HepG2 (cell line): ENCODE data around the gene DNAJC5. TPM values are rescaled to one million over a fixed set of nuclear protein-coding genes. Genes with fewer than 3 reads are reported as not detected.
A peak's percentile ranks its signal among the peaks of the same experiment; 100 is the strongest.

ENCODE experiments used
- ATAC-seq: fragments of 200-7000 bp; cut with Tn5 transposase; 3 replicates; pipeline ENCODE4 v1.9.1; 2020; ENCODE audit warnings: mild to moderate bottlenecking, moderate library complexity
- BruUV-seq: library from RNA; stranded (reverse); fragments of 400-500 nt; replicated peaks from 2 replicates; lab custom pipeline; 2021; lab: Mats Ljungman, UMichigan
- CTCF ChIA-PET: fragments of 300-600 bp; formaldehyde crosslinking; extraction: SDS; loops from one replicate; lab custom pipeline; 2021; ENCODE audit warnings: low total read pairs, inconsistent platforms, low intra/inter-chr PET ratio; lab: Yijun Ruan, JAX
- POLR2A ChIA-PET: fragments of 350-600 bp; sonication (Branson Sonifier 250); formaldehyde crosslinking; loops from one replicate; lab custom pipeline; 2020; ENCODE audit warnings: antibody characterized with exemption, inconsistent platforms; lab: Yijun Ruan, JAX
- DNase-seq: peaks from one replicate; pipeline ENCODE4 v3.0.0-alpha.2; 2015; ENCODE audit warnings: low spot score
- FAIRE-seq: peaks from 3 replicates; lab custom pipeline; 2011; peaks lifted over from hg19 to GRCh38; lab: Jason Lieb, UNC
- H2AFZ ChIP-seq: one replicate; pipeline ENCODE4 v1.6.1; 2011; ENCODE audit warnings: low read length, inconsistent platforms
- H3K27ac ChIP-seq: fragments of 300-600 bp; 3 replicates; pipeline ENCODE4 v1.8.0; 2011; ENCODE audit warnings: mixed run types, mild to moderate bottlenecking, mixed read lengths, low read length, inconsistent platforms; ENCODE audit not compliant: insufficient read depth; ENCODE audit errors: extremely low read length
- H3K27me3 ChIP-seq, 2 experiments: fragments of 200-600 bp in 1 of 2; 2 replicates in 1 of 2; 3 replicates in 1 of 2; pipeline versions ENCODE4 v1.6.0 to v1.8.0; 2011; ENCODE audit warnings: low read length in 2 of 2, mild to moderate bottlenecking in 2 of 2, moderate library complexity in 2 of 2, inconsistent platforms in 1 of 2; ENCODE audit not compliant: insufficient read depth in 2 of 2, control insufficient read depth in 1 of 2
- H3K36me3 ChIP-seq, 2 experiments: fragments of 200-600 bp in 1 of 2; replicated peaks in 1 of 2; 2 replicates in 1 of 2; 3 replicates in 1 of 2; pipeline versions ENCODE4 v1.5.1 to v1.8.0; 2011; ENCODE audit warnings: low read length in 2 of 2, inconsistent platforms in 1 of 2; ENCODE audit not compliant: insufficient read depth in 2 of 2, control insufficient read depth in 1 of 2
- H3K4me1 ChIP-seq: 2 replicates; pipeline ENCODE4 v1.5.1; 2012; ENCODE audit warnings: low read length, inconsistent platforms; ENCODE audit not compliant: insufficient read depth
- H3K4me2 ChIP-seq: 2 replicates; pipeline ENCODE4 v1.6.0; 2011; ENCODE audit warnings: low read depth, low read length, inconsistent platforms
- H3K4me3 ChIP-seq, 3 experiments: fragments of 200-600 bp in 1 of 3; sonication (generic), shearing (Covaris generic) in 1 of 3; replicated peaks in 1 of 3; 2 replicates each; pipeline ENCODE4 v1.5.1; 2011 to 2016; ENCODE audit warnings: low read length in 3 of 3, inconsistent platforms in 2 of 3, low read depth in 2 of 3, mild to moderate bottlenecking in 2 of 3, control low read depth in 1 of 3, mixed read lengths in 1 of 3; ENCODE audit not compliant: insufficient read depth in 1 of 3
- H3K79me2 ChIP-seq: one replicate; pipeline ENCODE4 v1.6.1; 2011; ENCODE audit warnings: low read length, inconsistent platforms; ENCODE audit not compliant: insufficient read depth
- H3K9ac ChIP-seq: 2 replicates; pipeline ENCODE4 v1.6.0; 2011; ENCODE audit warnings: mild to moderate bottlenecking, low read depth, low read length, inconsistent platforms; ENCODE audit not compliant: insufficient read depth
- H3K9me3 ChIP-seq: 2 replicates; pipeline ENCODE4 v1.5.1; 2012; ENCODE audit warnings: mild to moderate bottlenecking, low read length
- H4K20me1 ChIP-seq: 2 replicates; pipeline ENCODE4 v1.6.0; 2011; ENCODE audit warnings: inconsistent platforms, mild to moderate bottlenecking, low read length, moderate library complexity; ENCODE audit not compliant: insufficient read depth
- ATF4 ChIP-seq, 2 experiments: fragments of 450-650 bp in 1 of 2; sonication (generic) in 1 of 2; formaldehyde crosslinking; IDR thresholded peaks; 2 replicates each; pipeline versions ENCODE4 v1.5.0 to v1.8.0; 2020 to 2022; ENCODE audit warnings: mild to moderate bottlenecking in 1 of 2, missing genetic modification reagents in 1 of 2
- BCL6 ChIP-seq: IDR thresholded peaks from 2 replicates; pipeline ENCODE4 v1.6.1; 2016; ENCODE audit warnings: missing genetic modification reagents, missing compliant biosample characterization
- CEBPB ChIP-seq: IDR thresholded peaks from 2 replicates; pipeline ENCODE4 v1.6.1; 2011; ENCODE audit warnings: low read depth, low read length, improper control_type of control experiment, borderline replicate concordance
- GLMP ChIP-seq: sonication (generic); formaldehyde crosslinking; IDR thresholded peaks from 2 replicates; pipeline ENCODE4 v1.9.0; 2021; ENCODE audit warnings: missing genetic modification reagents, mild to moderate bottlenecking, borderline replicate concordance
- MBD4 ChIP-seq: IDR thresholded peaks from 2 replicates; pipeline ENCODE4 v1.6.1; 2012; ENCODE audit warnings: low read length, inconsistent platforms, borderline replicate concordance
- ONECUT2 ChIP-seq: sonication (generic); formaldehyde crosslinking; IDR thresholded peaks from 2 replicates; pipeline ENCODE4 v1.4.0; 2020; ENCODE audit warnings: missing genetic modification reagents
- ZBTB7A ChIP-seq: sonication (generic); formaldehyde crosslinking; IDR thresholded peaks from 2 replicates; pipeline ENCODE4 v1.8.0; 2022; ENCODE audit warnings: mild to moderate bottlenecking, missing genetic modification reagents
- ZFP91 ChIP-seq: sonication (generic); formaldehyde crosslinking; IDR thresholded peaks from 2 replicates; pipeline ENCODE4 v1.9.0; 2022; ENCODE audit warnings: missing genetic modification reagents, mild to moderate bottlenecking, borderline replicate concordance
- ZNF224 ChIP-seq: sonication (generic); formaldehyde crosslinking; IDR thresholded peaks from 2 replicates; pipeline ENCODE4 v1.5.0; 2020; ENCODE audit warnings: mild to moderate bottlenecking, missing genetic modification reagents
- ZNF414 ChIP-seq: sonication (generic); formaldehyde crosslinking; IDR thresholded peaks from 2 replicates; pipeline ENCODE4 v1.5.0; 2020; ENCODE audit warnings: missing genetic modification reagents
- WGBS: methylation state at CpG from one replicate; pipeline ENCODE4 v1.1.6; 2017; ENCODE audit warnings: low lambda C conversion rate; 5-methylcytosine and 5-hydroxymethylcytosine counted together
- in situ Hi-C: cut with HindIII; loops from 2 replicates; pipeline ENCODE4 v1.10.0; 2017; ENCODE audit warnings: low pct_unique_long_range_greater_than_20kb; ENCODE audit not compliant: extremely low pct_ligation_motif_present
- intact Hi-C: fragments of 100-400 bp; cut with micrococcal nuclease; formaldehyde crosslinking; loops from one replicate; pipeline ENCODE4 v1.10.0; 2022; ENCODE audit not compliant: unreplicated experiment
- polyA plus RNA-seq, 8 experiments: library from polyadenylated mRNA; depleted of rRNA in 3 of 8; stranded (reverse) in 7 of 8; unstranded in 1 of 8; fragments of >200 nt; fragmentation: Illumina TruSeq in 4 of 8; extraction: Trizol in 4 of 8; gene quantifications; 2 replicates each; pipeline versions ENCODE4 v1.2.1 to v1.2.3, GENCODE V29; 2011 to 2016; ENCODE audit warnings: low read depth in 4 of 8, missing spikeins in 1 of 8, mixed read lengths in 1 of 8; ENCODE audit not compliant: insufficient read depth in 1 of 8
- total RNA-seq, 5 experiments: library from RNA; depleted of rRNA; stranded (reverse); fragments of >200 nt; fragmentation: Illumina TruSeq; extraction: Trizol; gene quantifications; 2 replicates each; pipeline ENCODE4 v1.2.3, GENCODE V29; 2016; ENCODE audit warnings: low read depth in 1 of 5

Gene DNAJC5
- total and polyA plus RNA-seq, 2 of the 13 experiments (the other 11 are each of a cell fraction or from before 2014, with no cell fraction given) = 42.8 to 64.5 TPM

GRCh38 chr20:63890201-63890576, 4.7 kb upstream of the DNAJC5 start:
- no peak overlapping the region for H3K27ac ChIP-seq
- peaks cover 7% of the 10 kb centered on the region for H3K4me1 ChIP-seq
- H3K36me3 ChIP-seq = peaks cover 38 to 59% of the 10 kb centered on the region in 2 experiments
- no peak for FAIRE-seq
- in situ Hi-C loops = no loop called here
- POLR2A ChIA-PET = no interaction called here
- intact Hi-C loops = no loop called here
- H3K9ac ChIP-seq = no peak overlapping the region
- peaks cover 2% of the 10 kb centered on the region for H3K79me2 ChIP-seq
- H4K20me1 ChIP-seq = peaks cover 13% of the 10 kb centered on the region; the same call in 1 of the 2 replicates
- BruUV-seq = no TSS peak
- H3K4me3 ChIP-seq = no peak overlapping the region
- WGBS = 93% methylated on average over 7 of the region's 7 CpGs
- no peak overlapping the region for H2AFZ ChIP-seq
- ATAC-seq = no peak
- no peak for DNase-seq
- H3K27me3 ChIP-seq = no peaks in the 10 kb centered on the region; a peak in 1 of 5 replicates
- H3K4me2 ChIP-seq = no peak overlapping the region
- no peak for TF ChIP-seq BCL6 (CRISPR knock-in tag)
- no peak for TF ChIP-seq GLMP (CRISPR knock-in tag)
- no peak for TF ChIP-seq ZNF224 (CRISPR knock-in tag)
- no peak for TF ChIP-seq ZNF414 (CRISPR knock-in tag)
- no peak for TF ChIP-seq ZBTB7A
- TF ChIP-seq MBD4 = no peak
- peak; percentile 91 for TF ChIP-seq CEBPB
- TF ChIP-seq, all 625 proteins: peak for 1
- H3K9me3 ChIP-seq = no peaks in the 10 kb centered on the region
- CTCF ChIA-PET = no interaction called here

- no peak for FAIRE-seq
- no peak overlapping the region for H3K9ac ChIP-seq
- intact Hi-C loops = no loop called here
- TSS peak; percentile 50 for BruUV-seq
- H4K20me1 ChIP-seq = peaks cover 9% of the 10 kb centered on the region; the same call in 1 of the 2 replicates
- ATAC-seq = no peak
- ChIA-PET POLR2A (no interaction called here), CTCF (no interaction called here)
- no peak overlapping the region for H3K27ac ChIP-seq
- no peak overlapping the region for H2AFZ ChIP-seq
- peaks cover 1% of the 10 kb centered on the region for H3K79me2 ChIP-seq
- H3K4me2 ChIP-seq = no peak overlapping the region
- peaks cover 7% of the 10 kb centered on the region for H3K4me1 ChIP-seq
- H3K36me3 ChIP-seq = peaks cover 34 to 54% of the 10 kb centered on the region in 2 experiments
- TF ChIP-seq ATF4 (CRISPR knock-in tag; IDR thresholded peaks at IDR 0.05) (no peak), ONECUT2 (CRISPR knock-in tag) (no peak), ZFP91 (CRISPR knock-in tag) (0 out of 2 replicates have a peak, but pooled peaks have one; percentile 24)
- TF ChIP-seq, all 625 proteins: peak for 1
- no peak for DNase-seq
- WGBS = 97% methylated on average over 7 of the region's 7 CpGs
- no peak overlapping the region for H3K4me3 ChIP-seq
- H3K27me3 ChIP-seq = no peaks in the 10 kb centered on the region; a peak in 1 of 5 replicates
- in situ Hi-C loops = no loop called here
- H3K9me3 ChIP-seq = no peaks in the 10 kb centered on the region
Observed at GRCh38 chr20:63890616-63891015, 4.3 kb upstream of the DNAJC5 start.
